Right forelimb (tissue), 1 donor: Measurements from ENCODE around the gene PTGER3.
A peak's percentile ranks its signal among the peaks of the same experiment; 100 is the strongest.

Source experiments
- DNase-seq: peaks from one replicate; pipeline ENCODE4 v3.0.0-alpha.2; 2018

The PTGER3 gene

DNA sequence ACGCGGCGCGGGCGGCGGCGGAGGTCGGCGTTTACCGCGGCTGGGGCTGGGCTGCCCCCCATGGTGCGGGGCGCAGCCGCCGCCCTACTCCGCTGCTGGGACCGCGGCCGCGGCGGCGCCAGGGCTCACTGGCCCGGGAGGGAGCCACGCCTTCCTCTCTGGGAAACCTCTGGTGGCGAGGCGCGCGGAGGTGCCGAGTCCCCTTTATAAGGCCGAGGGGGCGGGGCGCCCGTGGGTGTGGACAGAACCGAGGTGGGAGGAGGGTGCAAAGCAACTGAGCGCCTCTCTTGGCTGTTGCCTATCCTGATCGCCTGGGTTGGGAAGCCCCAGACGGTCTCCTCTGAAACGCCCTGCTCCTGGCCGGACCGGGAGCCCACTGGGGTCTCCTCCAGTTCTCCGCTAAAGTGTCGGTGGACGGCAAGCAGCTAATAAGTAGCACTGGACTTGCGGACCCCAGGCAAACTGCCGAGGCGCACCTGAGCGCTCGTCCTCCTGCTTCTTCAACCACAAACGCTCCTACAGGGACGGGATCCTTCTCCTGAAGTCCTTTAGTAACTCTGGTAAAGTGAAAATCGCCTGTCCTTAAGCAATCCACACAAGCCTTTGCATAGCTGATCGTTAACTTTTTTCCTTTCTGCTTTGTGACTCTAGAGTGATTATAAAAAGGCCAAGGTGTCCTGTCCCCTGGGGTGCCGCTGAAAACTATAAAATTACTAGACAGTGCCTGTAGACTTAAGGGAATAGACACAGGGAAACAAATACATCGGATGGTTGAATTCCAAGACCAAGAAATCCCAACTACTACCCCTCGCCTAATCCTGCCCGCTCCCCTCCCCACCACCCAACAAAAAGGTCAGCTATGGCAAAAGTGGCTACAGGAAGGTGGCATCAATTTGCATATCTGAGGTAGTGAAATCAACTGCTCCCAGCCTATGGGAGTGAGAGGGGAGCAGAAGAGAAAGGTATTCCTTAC, at the start of gene PTGER3:
Gene PTGER3 (minus strand): TSS at position 182 of the 973 bp plus-strand sequence. CDS start 239 bp downstream, outside the sequence.
- peak; percentile 61 for DNase-seq

DNA sequence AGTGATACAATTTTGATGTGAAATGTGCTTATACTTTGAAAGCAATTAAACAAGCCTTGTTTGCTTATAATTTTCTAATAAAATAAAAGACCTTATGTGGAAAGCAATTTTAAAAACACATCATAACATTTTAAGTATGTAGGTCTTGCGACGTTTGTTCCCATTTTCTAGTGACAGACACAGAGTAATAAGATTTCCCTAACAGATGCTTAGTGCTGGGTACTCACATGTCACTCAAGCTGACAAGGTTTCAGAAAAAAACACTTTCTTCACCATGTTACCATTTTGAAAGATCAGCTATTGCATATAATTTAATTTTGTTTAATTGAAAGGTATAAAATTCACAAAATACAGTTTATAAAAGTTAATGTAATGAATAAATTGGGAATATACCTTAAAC, 47.3 kb upstream of the PTGER3 start:
- no peak for DNase-seq

DNA sequence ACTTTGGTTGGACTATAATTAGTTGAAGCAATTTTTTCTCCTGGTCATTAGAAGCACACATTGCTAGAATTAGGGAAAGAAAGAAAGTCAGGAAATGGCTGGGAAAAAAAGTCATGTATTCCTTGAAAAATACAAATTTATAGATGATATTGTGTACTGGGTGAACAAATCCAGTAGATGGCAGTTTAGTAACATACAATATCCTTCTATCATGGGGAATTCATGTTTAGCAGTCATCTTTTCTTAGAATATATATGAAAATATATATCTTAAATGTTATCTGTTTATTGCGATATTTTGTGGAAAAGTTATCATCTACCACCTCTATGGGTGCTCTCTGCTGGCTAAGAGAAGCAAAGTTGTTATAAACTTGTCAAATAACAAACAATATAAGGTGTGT, 46.3 kb upstream of the PTGER3 start:
- no peak for DNase-seq

DNA sequence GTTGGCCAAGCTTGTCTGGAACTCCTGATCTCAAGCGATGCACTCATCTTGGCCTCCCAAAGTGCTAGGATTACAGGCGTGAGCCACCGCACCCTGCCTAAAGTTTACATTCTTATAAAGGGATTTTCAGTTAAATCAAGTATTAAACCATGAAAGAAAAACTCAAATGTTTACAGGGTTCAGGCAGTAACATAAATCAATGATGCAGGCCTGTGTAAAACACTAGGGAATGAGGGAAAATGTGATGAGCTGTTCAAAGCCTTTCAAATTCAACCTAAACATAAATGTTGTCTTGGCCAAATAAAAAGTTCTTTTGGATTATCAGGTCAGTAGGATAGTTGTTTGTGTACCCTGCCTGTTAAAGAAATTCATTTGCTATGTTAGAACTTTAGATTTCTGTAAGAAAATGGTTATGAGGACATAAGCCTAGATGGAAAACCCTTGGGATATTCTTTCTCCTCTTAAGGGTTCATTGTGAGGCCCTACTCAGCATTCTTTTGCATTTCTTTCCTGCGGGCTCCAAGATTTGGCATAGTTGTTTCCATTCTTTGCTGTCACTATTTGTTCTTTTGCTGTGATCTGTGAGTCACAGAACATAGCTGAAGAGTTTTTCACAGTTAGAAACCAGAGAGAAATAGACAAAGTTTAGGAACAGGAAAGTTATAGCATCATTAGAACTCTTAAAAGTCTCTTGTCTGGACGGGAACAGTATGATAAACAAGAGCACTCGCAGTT, 42.1 kb upstream of the PTGER3 start:
- no peak for DNase-seq

DNA sequence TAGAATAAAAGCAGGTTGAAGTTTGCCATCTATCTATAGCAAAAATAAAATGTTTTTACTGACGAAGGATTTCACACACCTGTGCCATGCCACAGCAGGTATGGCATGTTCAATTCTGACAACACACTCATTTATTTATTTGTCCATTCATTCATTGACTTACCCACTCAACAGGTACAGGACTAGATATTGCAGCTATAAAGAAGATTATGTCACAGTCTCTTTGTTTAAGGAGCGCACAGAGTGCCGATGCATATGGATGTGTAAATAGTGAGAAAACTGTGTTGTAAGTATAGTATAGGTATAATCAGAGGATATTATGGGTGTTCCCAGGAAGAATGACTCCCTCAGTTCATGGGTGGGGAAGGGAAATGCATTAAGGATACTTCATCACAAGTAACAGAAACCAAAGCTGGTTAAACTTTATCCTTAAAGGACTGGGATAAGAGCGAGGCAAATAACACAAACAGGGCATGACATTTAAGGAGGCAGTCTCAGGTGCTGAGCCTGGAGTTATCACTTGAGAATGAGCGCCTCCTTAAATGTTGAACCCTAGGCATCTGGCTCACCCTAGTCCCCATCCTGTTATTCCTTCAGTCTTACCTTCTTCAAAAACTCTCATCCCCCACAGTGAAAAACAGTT, 41.1 kb upstream of the PTGER3 start:
- no peak for DNase-seq

DNA sequence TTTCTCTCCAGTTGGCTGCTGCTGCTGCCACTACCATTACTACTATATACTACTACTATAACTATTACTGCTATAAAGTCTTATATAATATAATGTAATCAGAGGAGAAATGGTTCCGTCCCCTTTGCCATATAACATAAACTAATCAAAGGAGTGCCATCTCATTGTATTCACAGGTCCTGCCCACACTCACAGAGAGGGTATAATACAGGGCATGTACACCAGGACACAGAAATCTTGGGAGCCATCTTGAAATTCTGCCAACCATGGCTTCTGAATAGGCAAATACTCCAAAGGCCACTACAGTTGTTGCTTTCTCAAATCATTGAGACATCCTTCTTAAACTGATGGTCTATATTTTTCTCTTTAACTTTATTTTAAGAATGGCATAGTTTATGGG, 40.1 kb upstream of the PTGER3 start:
- no peak for DNase-seq

DNA sequence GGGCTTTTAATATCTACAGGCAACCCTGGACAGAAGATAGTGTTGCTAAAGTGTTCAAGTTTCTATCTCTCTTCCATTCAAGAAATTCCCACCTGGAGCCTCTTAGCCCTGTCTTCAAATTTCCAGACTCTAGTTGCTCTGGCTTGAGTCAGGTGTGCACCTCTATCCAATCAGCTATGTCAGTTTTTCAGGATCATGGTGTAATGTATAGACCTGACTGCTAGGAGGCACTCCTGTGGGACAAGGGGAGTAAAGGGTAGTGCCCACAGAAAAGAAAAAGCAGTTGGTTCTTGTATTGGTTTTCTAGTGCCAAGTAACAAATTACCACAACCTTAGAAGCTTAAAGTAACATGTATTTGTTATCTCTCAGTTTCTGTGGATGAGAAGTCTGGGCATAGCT, 39.4 kb upstream of the PTGER3 start:
- no peak for DNase-seq

DNA sequence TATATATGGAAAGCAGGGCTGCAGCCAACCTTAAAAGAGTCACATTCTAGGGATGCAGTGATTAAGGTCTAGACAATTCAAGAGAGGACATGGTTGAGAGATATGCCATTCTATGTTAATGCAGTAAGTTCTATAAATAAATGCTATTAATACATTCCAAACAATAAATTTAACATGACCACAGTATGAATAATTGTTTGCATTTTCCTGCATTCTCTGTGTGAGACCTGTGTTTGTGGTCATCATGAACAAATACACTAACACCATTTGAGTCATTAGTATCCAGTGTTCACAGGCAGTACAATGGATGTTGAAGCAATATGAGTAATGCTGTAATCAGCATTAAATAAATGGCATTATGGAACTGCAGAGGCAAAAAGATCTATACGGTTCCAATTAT, 38.7 kb upstream of the PTGER3 start:
- DNase-seq = no peak

DNA sequence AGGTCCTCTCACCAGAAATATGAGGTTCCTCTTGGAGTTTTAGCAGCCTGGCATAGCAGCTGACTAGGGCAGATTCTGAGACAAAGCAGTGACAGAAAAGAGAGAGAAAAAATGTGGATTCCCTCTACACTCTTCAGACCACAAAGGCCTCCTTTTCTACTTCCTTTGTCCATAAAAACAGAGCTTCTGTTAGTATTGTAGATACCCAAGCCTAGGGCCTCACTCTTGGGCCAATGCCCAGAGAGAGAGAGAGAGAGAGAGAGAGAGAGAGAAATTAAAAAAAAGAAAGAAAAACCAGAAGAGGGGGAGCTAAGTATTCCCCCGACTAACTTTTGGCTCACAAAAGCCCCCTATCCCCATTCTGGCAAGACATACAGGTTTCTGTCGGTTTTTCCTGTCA, 35.7 kb upstream of the PTGER3 start:
- no peak for DNase-seq

DNA sequence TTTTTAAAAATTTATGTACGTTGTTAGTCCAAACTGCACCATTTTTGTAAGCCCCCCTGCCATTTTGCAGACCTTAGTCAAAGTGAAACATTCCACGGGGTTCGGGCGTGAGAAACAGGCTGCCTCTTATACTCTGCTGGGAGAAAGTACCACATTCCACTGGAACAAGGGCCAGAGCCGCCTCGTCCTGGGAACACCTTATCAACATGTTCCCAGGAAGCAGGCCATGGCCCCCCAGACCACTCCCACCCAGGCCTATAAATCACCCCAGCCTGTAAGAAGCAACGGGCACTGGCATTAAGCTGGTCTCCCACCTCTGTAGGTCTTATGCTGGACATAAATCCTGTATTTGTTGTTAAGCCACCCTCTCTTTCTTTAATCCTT, 34.1 kb upstream of the PTGER3 start:
- DNase-seq = no peak

DNA sequence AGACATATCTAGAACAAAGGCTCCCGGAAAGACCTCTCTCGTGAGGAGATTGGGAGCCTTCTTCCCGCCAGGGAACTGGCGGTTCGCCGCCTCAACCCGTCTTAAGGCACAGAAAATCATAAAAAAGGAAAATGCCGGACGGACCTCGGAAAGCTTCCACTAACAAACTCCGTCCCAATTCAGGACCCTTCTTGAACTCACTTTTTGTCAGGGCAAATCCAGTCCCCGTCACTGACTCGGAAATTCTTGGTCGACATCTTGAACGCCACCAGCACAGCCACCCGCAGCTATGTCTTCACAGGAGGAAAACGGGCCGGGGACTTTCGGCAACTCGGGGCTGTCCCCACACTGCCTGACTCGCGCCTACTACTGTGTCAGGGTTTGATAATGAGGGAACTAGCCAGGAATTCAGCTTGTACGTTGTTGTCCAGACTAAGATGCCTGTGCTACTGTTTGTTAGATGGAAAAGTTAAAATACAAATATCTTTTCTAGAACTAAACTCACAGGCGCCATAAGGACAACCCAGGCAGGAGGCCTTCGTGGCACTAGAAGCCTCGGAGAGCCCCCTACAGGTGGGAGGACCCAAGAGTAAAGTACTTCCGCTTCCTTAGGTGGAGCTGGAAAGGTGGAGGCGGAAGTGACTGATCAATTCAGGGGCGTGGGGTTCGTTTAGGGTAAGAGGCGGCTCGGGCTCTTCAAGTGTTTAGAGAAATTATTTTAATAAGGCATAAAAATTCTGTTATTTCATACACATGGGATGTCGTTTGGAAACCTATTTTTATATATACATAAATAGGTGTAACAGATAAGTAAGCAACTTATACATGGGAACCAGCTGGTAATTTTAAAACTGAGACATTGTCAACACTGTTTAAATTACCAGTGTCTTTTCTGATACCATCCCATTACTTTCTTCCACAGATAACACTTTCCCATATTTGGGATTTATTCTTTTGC, 33.4 kb upstream of the PTGER3 start, which contains the start of gene ZRANB2:
Gene ZRANB2 (minus strand): TSS at position 297 of the 958 bp plus-strand sequence. CDS start 40 bp downstream, at position 257.
- DNase-seq = peak; percentile 93

DNA sequence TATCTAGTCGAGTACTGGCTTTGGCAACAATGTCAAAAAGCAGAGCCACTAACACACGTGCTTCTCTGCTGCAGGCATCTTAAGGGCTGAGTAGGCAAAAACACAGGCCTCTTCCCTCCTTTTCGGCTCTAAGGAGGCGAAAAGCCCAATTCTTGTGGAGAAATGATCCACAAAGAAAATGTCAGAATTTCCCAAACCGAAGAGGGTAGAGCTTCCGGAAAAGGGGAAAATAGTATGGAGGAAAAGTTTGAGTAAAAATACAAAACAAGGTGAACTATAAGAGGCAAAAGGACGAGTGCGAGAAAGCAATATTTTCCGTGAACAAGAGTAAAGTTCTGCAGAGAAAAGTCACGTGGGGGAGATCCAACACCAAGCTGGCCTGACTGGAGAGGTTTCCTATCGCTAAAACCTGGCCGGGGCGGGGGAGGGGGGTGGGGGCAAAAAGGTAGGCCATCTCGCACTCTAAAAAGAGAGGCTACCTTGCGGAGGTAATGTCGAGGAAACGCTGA, 32.7 kb upstream of the PTGER3 start:
- DNase-seq = peak; percentile 52

DNA sequence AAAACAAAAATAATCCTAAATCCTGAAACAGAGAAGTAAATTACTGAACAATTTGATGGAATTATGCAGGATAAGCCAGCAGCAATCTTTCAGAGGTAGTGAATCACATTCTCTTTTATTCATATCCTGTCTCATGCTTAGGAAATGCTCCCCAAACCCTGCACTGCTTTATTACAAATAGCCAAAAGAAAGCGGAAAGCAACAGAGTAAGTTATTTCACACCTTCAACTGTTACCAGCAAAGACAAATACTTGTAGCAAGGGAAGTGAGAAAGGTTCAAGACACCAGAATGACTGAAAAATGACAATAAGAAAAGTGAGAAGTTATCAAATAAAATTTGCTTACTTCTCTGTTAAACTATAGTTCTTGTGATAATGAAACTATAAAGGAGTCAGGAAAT, 27.1 kb upstream of the PTGER3 start:
- no peak for DNase-seq

DNA sequence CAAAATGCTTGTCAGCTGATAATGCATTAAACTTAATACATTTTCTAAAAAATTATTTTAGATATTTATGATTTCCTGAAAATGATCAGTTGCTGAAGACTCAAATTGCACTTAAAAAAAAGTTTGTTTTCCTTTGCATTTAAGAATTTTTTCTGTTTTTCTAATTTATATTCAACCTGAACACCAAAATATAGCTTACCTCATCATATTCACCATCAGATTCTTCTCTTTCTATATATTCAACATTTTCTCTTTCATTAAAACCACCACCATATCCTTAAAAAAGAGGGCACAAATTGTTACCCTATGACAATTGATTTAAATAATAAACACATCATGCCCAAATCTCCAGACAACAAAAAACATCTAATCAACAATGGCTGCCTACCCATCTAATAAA, 24.7 kb upstream of the PTGER3 start:
- DNase-seq = no peak

DNA sequence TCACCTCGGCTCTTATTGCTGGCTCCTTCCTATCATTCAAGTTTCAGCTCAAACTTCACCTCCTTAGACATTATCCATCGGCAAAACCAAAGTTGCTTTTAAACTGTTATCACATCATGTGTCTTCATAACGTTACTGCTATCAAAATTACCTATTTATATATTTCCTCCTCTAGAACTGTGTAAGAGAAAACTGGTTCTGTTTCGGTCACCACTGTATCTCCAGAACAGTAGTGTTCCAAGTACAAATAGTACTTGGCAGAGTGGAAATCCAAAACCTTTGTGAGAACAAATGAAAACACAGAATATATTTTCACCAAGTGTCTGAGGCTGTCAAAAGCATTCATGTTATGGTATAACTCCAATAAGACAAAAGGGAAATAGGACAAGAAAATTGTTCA, 24.1 kb upstream of the PTGER3 start:
- DNase-seq = no peak

DNA sequence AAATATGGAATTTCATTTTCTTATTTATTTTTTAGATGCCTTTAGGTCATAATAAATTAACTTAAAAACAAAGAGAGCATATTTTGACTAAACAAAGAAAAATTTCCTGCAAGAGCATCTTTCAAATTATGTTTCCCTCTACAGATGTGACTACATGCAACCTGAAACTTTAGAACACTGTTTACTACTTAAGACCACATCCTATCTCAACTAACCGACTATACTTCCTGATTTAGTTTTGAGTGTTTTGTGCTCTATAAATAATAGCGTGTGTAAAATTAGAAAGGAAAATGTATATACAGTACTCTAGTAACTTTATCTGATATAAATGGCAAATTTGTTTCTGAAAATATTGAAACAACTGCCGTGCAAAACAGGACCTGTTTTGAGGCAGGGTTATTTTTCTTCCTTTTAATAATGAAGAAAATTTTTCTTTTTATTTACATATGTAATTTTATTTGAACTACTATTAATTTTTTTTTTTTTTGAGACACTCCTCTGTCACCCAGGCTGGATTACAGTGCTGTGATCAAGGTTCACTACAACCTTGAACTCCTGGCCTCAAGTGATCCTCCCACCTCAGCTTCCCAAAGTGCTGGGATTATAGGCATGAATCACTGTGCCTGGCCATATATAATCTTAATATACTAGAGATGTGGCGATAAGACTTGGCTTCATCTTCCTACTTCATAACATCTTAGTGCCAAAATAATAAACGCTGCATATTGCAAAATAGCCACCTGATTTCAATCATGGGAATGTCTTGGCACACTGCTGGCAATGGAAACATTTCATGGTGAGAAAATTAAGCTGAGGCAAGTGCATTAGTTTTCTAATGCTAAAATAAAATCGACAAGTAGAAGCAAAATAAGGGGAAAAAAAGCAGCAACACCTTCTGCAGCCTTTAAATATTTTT, 21.0 kb upstream of the PTGER3 start:
- DNase-seq = no peak

DNA sequence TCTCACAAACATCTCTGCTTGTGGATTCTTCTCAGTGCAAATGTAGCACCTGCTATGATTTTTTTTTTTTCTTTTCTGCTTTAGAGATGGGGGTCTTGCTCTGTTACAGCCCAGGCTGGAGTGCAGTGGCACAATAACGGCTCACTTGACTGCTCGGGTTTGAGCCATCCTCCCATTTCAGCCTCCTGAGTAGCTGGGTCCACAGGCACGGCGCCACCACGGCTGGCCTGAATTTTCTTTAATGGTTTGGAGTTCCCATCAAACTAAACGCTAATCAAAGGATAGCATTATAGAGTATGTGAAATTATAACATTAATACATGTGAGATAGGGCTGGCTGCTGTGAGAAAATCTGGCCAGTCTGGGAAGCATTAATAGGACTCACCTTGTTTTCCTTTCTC, 7.2 kb upstream of the PTGER3 start:
- DNase-seq = no peak

DNA sequence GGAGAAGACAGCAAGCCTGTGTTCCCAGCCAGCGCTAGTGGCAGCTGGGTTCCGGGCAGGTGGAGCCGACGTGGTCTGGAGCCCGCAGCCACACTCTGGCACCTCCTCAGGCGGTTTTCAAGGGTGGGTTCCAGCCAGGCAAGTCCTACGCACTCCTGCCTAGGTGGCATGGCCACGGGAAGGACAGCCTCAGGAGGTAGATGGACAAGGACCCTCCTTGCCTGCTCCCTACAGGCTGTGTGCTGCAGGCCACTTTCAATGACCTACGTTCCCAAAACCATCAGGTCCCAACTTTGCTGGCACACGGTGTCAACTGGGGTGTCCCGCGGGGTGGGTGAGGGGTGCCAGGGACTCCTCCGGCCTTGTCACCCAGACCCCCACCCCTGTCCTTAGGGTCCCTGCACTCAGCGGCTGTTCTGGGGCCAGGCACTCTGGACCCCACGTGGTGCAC, 6.7 kb upstream of the PTGER3 start:
- DNase-seq = no peak

DNA sequence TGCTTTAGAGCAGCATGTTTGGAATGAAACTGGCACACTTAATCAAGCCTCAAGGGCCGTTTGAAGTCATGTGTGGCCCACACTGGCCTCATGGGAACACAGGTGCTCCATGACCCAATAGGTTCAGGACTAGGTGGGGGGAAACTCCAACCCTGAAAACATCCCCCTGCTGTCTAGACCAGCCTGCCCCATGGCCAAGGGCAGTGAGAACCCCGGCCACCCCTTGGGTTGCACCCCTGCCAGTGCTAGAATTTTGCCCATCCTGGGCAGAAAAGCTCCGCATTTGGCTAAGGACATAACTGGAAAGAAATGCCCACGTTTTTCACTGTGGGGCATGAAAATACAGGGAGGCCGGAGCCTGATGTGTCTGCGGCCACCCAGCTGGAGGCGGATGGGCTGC, 6.1 kb upstream of the PTGER3 start:
- DNase-seq = no peak

DNA sequence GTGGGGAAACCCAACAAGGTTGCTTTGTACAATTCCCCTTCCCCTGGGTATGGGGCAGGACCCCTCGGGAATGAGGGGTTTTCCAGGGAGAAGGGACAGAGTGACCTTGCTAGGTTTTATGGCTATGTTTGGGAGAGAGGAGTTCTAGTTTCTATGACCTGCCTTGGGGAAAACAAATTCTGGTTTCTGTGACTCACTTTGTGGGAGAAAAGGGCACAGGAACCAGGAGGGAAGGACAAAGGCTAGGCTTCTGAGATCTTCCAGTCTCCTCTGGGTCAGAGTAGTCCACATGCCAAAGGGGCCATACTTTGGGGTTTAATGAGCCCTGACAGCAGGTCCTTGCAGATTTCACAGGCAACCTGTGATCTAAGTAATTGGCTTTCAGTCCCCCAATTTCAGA, 5.5 kb upstream of the PTGER3 start:
- DNase-seq = no peak
